Osteoblast (primary cell): ENCODE data around the gene CDKAL1. TPM values are rescaled to one million over a fixed set of nuclear protein-coding genes. Genes with fewer than 3 reads are reported as not detected.
A peak's percentile ranks its signal among the peaks of the same experiment; 100 is the strongest.

Experiments
- DNase-seq: peaks from one replicate; pipeline ENCODE4 v3.0.0; 2011; ENCODE audit warnings: low spot score, mixed read lengths; ENCODE audit not compliant: insufficient read length; ENCODE audit errors: missing footprints
- H2AFZ ChIP-seq: 2 replicates; pipeline ENCODE4 v1.6.0; 2011; ENCODE audit warnings: mild to moderate bottlenecking, low read length
- H3K27ac ChIP-seq: 2 replicates; pipeline ENCODE4 v1.5.1; 2011; ENCODE audit warnings: mild to moderate bottlenecking, low read depth, low read length, moderate library complexity
- H3K27me3 ChIP-seq: 2 replicates; pipeline ENCODE4 v1.6.0; 2012; ENCODE audit warnings: mild to moderate bottlenecking, control low read depth, inconsistent platforms, low read length, moderate library complexity; ENCODE audit not compliant: insufficient read depth
- H3K36me3 ChIP-seq: 2 replicates; pipeline ENCODE4 v1.5.1; 2011; ENCODE audit warnings: mild to moderate bottlenecking, low read length, control low read depth, moderate library complexity; ENCODE audit not compliant: insufficient read depth
- H3K4me1 ChIP-seq: 2 replicates; pipeline ENCODE4 v1.5.1; 2011; ENCODE audit warnings: mild to moderate bottlenecking, low read length, control low read depth, moderate library complexity; ENCODE audit not compliant: insufficient read depth
- H3K4me2 ChIP-seq: 2 replicates; pipeline ENCODE4 v1.6.0; 2011; ENCODE audit warnings: mild to moderate bottlenecking, low read length; ENCODE audit not compliant: insufficient read depth
- H3K4me3 ChIP-seq: fragments of 200-600 bp; sonication (generic); 3 replicates; pipeline ENCODE4 v1.5.1; 2012; ENCODE audit warnings: mild to moderate bottlenecking, low read length, inconsistent platforms; ENCODE audit not compliant: insufficient read depth
- H3K79me2 ChIP-seq: 2 replicates; pipeline ENCODE4 v1.6.0; 2012; ENCODE audit warnings: mild to moderate bottlenecking, low read length, control low read depth, inconsistent platforms; ENCODE audit not compliant: insufficient read depth
- H3K9me3 ChIP-seq: 2 replicates; pipeline ENCODE4 v1.5.1; 2011; ENCODE audit warnings: low read depth, low read length, control low read depth
- H4K20me1 ChIP-seq: 2 replicates; pipeline ENCODE4 v1.6.0; 2012; ENCODE audit warnings: mild to moderate bottlenecking, low read length, control low read depth; ENCODE audit not compliant: insufficient read depth
- CTCF ChIP-seq: IDR thresholded peaks from 2 replicates; pipeline ENCODE4 v1.5.1; 2011; ENCODE audit warnings: mild to moderate bottlenecking, low read depth, low read length, moderate library complexity; ENCODE audit errors: extremely low read depth
- total RNA-seq: library from RNA; depleted of rRNA; stranded (reverse); fragments of >200 nt; gene quantifications from 2 replicates; pipeline ENCODE4 v1.2.3, GENCODE V29; 2012

The CDKAL1 gene
- total RNA-seq, 1 donor = 18.5 TPM

DNA sequence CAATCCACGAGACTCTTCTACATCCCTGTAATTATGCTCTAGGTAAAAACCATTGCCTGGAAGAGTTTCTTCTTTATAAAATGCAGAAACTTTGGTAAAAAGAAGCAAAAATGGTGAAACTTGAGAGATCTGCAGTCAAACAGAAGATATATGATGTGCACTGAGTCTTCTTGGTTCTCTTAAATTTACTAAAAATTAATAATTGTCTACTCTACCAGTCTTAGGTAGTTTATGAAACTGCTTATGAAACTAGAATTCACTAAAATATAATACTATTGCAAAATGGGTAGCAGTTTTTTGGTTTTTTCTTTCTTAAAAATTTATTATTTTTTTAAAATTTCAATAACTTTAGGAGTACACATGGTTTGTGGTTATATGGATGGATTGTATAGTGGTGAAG, 540.2 kb downstream of the CDKAL1 start:
- peaks cover 1% of the 10 kb centered on the region for H3K4me1 ChIP-seq
- H3K79me2 ChIP-seq = no peaks in the 10 kb centered on the region
- no peak for TF ChIP-seq CTCF
- no peak for DNase-seq
- no peaks in the 10 kb centered on the region for H3K27me3 ChIP-seq
- no peak overlapping the region for H2AFZ ChIP-seq
- no peaks in the 10 kb centered on the region for H3K36me3 ChIP-seq
- H3K27ac ChIP-seq = no peak overlapping the region
- no peaks in the 10 kb centered on the region for H3K9me3 ChIP-seq
- H4K20me1 ChIP-seq = no peaks in the 10 kb centered on the region
- no peak overlapping the region for H3K4me3 ChIP-seq
- H3K4me2 ChIP-seq = no peak overlapping the region

DNA sequence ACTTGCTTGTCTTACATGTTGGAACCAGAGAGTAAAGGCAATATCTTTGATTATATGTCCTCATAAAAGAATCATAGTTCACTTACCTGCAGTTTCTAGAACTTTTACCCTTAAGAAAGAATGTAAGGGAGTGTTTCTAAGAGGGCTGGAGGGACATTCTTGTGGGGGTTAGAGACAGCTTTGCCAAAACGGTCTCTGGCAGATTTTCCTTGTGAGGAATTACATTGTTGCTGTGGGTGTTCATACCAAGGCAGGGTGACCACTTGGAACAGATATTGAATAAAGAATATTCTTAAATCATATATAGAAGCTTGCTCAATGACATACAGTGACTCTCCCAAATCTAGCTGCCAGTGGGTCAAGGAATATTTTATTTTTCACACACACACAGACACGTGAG, 541.7 kb downstream of the CDKAL1 start:
- H3K4me1 ChIP-seq = peaks cover 4% of the 10 kb centered on the region
- H3K27ac ChIP-seq = no peak overlapping the region
- H3K79me2 ChIP-seq = no peaks in the 10 kb centered on the region
- H3K9me3 ChIP-seq = no peaks in the 10 kb centered on the region
- no peaks in the 10 kb centered on the region for H3K36me3 ChIP-seq
- H3K4me2 ChIP-seq = no peak overlapping the region
- no peak overlapping the region for H2AFZ ChIP-seq
- DNase-seq = no peak
- H4K20me1 ChIP-seq = no peaks in the 10 kb centered on the region
- TF ChIP-seq CTCF = no peak
- no peaks in the 10 kb centered on the region for H3K27me3 ChIP-seq
- no peak overlapping the region for H3K4me3 ChIP-seq

DNA sequence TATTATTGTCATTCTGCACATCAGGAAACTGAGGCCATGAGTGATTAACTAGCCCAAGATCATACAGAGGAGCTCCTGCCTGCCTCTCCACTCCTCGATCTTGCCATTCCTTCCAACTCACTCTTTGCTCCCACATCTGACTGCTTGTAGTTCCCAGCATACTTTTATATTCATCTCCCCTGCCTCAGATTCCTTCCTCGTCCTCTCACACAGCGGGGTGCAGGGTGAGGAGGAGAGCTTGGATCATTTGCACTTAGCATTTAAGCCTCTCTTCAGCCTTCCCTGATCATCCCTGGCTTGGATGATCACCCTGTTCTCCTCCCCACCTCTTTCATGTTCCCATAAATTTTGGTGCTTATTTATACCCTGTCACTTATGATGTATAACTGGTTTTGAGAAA, 544.2 kb downstream of the CDKAL1 start:
- Histone ChIP-seq H3K4me2 (no peak overlapping the region), H4K20me1 (no peaks in the 10 kb centered on the region), H3K36me3 (no peaks in the 10 kb centered on the region), H3K4me3 (no peak overlapping the region), H3K9me3 (no peaks in the 10 kb centered on the region), H3K27me3 (no peaks in the 10 kb centered on the region), H3K79me2 (no peaks in the 10 kb centered on the region), H3K4me1 (peaks cover 4% of the 10 kb centered on the region), H3K27ac (no peak overlapping the region), H2AFZ (no peak overlapping the region)
- DNase-seq = no peak
- no peak for TF ChIP-seq CTCF

DNA sequence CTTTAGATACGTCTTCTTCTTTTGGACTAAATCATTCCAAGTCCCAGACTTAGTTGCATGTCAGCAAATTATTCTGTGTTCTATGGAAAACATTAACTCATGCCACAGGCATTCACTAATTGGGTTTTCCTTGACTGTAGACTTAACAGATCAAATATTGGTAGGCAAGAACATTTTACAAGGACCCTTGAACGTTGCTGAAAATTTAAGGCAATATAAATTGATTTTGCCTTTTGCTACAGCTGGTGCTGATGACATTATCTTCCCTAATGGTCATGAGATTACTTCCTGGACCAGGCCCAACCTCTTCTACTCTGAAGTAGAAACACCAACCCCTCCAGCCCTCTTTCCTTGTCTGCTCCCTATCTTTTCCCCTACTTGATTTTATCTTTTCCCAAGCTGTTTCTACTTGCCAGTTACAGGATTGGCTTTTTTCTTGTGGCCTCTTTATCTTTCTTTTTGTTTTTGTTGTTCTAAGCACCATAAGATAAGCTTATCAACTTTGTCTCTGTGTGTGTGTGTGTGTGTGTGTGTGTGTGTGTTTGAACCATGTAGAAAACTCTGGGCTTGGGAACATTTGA, 545.3 kb downstream of the CDKAL1 start:
- Histone ChIP-seq H3K36me3 (no peaks in the 10 kb centered on the region), H3K79me2 (no peaks in the 10 kb centered on the region), H4K20me1 (no peaks in the 10 kb centered on the region), H3K4me3 (no peak overlapping the region), H3K4me2 (no peak overlapping the region), H3K9me3 (no peaks in the 10 kb centered on the region), H3K4me1 (peaks cover 4% of the 10 kb centered on the region), H3K27me3 (no peaks in the 10 kb centered on the region), H3K27ac (no peak overlapping the region), H2AFZ (no peak overlapping the region)
- peak; percentile 36 for DNase-seq
- TF ChIP-seq CTCF = no peak
